C4-2B (cell line): ENCODE results near the gene KCNQ1OT1.

Experiments used
- H3K27ac ChIP-seq: fragments of 450-650 bp; 2 replicates; pipeline ENCODE4 v1.5.1; 2017
- CTCF ChIP-seq: fragments of 450-650 bp; conservative IDR thresholded peaks from 2 replicates; pipeline ENCODE4 v1.5.1; 2017; ENCODE audit warnings: mild to moderate bottlenecking
- ZFX ChIP-seq: fragments of 450-650 bp; IDR thresholded peaks from 2 replicates; pipeline ENCODE4 v1.6.1; 2017

The KCNQ1OT1 gene

GRCh38 chr11:2561696-2562581, 137.9 kb downstream of the KCNQ1OT1 start:
- H3K27ac ChIP-seq = no peak overlapping the region
- no peak for TF ChIP-seq ZFX
- TF ChIP-seq CTCF = no peak

GRCh38 chr11:2559527-2560311, 140.1 kb downstream of the KCNQ1OT1 start:
- TF ChIP-seq CTCF = no peak
- no peak for TF ChIP-seq ZFX
- H3K27ac ChIP-seq = no peak overlapping the region

- H3K27ac ChIP-seq = no peak overlapping the region
- TF ChIP-seq CTCF (no peak), ZFX (no peak)
These were observed 140.8 kb downstream of the KCNQ1OT1 start for GRCh38 chr11:2558861-2559526.

GRCh38 chr11:2558397-2558796, 141.4 kb downstream of the KCNQ1OT1 start:
- no peak overlapping the region for H3K27ac ChIP-seq
- TF ChIP-seq ZFX (no peak), CTCF (no peak)
